Endodermal cell (in vitro differentiated cells): ENCODE results near the gene AOX1. TPM values are rescaled to one million over a fixed set of nuclear protein-coding genes. Genes with fewer than 3 reads are reported as not detected.

ENCODE experiments used
- DNase-seq: peaks from one replicate; pipeline ENCODE4 v3.0.0-alpha.2; 2017
- H3K27ac ChIP-seq: 2 replicates; pipeline ENCODE4 v1.5.1; 2013; ENCODE audit warnings: mild to moderate bottlenecking, low read depth, low read length, moderate library complexity
- H3K27me3 ChIP-seq: 2 replicates; pipeline ENCODE4 v1.6.1; 2013; ENCODE audit warnings: mild to moderate bottlenecking, low read length, moderate library complexity; ENCODE audit not compliant: insufficient read depth, control insufficient read depth, poor library complexity, severe bottlenecking
- H3K36me3 ChIP-seq: 2 replicates; pipeline ENCODE4 v1.7.0; 2013; ENCODE audit warnings: mild to moderate bottlenecking, low read length, moderate library complexity; ENCODE audit not compliant: control insufficient read depth, insufficient read depth
- H3K4me1 ChIP-seq: one replicate; pipeline ENCODE4 v1.7.0; 2013; ENCODE audit warnings: low read length; ENCODE audit not compliant: control insufficient read depth, insufficient read depth
- H3K4me3 ChIP-seq: 2 replicates; pipeline ENCODE4 v1.5.1; 2013; ENCODE audit warnings: mild to moderate bottlenecking, low read length, moderate library complexity
- H3K9ac ChIP-seq: 2 replicates; pipeline ENCODE4 v1.6.1; 2013; ENCODE audit warnings: mild to moderate bottlenecking, low read length, moderate library complexity; ENCODE audit not compliant: poor library complexity, severe bottlenecking; ENCODE audit errors: extremely low read depth
- H3K9me3 ChIP-seq: 2 replicates; pipeline ENCODE4 v1.6.1; 2013; ENCODE audit warnings: mild to moderate bottlenecking, low read length, moderate library complexity; ENCODE audit not compliant: control insufficient read depth
- H3K27ac Mint-ChIP-seq: 2 replicates; pipeline ENCODE4 v1.8.0; 2020; ENCODE audit warnings: mixed read lengths
- H3K27me3 Mint-ChIP-seq: 2 replicates; pipeline ENCODE4 v1.8.0; 2021; ENCODE audit warnings: mild to moderate bottlenecking, mixed read lengths; ENCODE audit not compliant: insufficient read depth
- H3K36me3 Mint-ChIP-seq: 2 replicates; pipeline ENCODE4 v1.8.0; 2020; ENCODE audit warnings: low read depth, mixed read lengths
- H3K4me1 Mint-ChIP-seq: 2 replicates; pipeline ENCODE4 v1.8.0; 2020; ENCODE audit warnings: mixed read lengths
- H3K4me3 Mint-ChIP-seq: 2 replicates; pipeline ENCODE4 v1.8.0; 2020; ENCODE audit warnings: mild to moderate bottlenecking, moderate library complexity, mixed read lengths
- H3K9me3 Mint-ChIP-seq: 2 replicates; pipeline ENCODE4 v1.8.0; 2020; ENCODE audit warnings: mild to moderate bottlenecking, mixed read lengths
- WGBS, 2 experiments: methylation state at CpG; one replicate each; pipeline versions ENCODE4 v1.1.5 to v1.1.7; 2013; ENCODE audit warnings: missing lambda C conversion rate in 2 of 2, mixed read lengths in 1 of 2; ENCODE audit not compliant: insufficient coverage in 1 of 2, insufficient read length in 1 of 2; 5-methylcytosine and 5-hydroxymethylcytosine counted together
- total RNA-seq, 2 donors: library from RNA; stranded (reverse); fragmentation: NEBNext Ultra II Directional in 1 of 2; extraction: Animal tissue kit (Norgen Biotek cat#: 25700) in 1 of 2; gene quantifications; 2 replicates in 1 of 2; 3 replicates in 1 of 2; pipeline ENCODE4 v1.2.1, GENCODE V29; 2021
- TF ChIP-seq, protein P1 (sequence below): fragments of 200-600 bp; sonication (generic); conservative IDR thresholded peaks from 2 replicates; pipeline ENCODE4 v1.5.0; 2021; ENCODE audit warnings: antibody characterized with exemption, mild to moderate bottlenecking

The AOX1 gene
- total RNA-seq, 2 donors from 2014 or later = 8.8 to 15.5 TPM

DNA sequence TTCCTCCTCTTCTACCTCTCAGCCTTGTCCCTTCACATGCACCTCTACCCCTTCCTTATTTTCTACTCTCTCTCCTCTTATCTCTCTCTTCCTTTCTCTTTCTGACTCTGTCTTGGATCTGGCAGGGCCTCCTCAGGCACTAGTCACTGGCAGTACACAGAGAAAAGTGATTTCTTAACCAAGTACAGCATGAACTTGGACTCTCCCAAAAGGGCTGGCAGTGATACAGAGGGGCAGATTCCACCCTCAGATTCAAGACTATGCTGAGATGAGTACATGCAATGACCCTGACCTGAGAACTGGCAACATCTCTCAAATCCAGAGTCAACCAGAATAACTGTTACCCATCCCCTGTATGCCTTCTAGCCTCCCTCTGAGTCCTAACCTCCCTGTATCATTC lies 4.3 kb downstream of the AOX1 start:
- Histone ChIP-seq H3K9ac (no peak overlapping the region), H3K9me3 (no peaks in the 10 kb centered on the region), H3K27ac (no peak overlapping the region), H3K4me1 (no peaks in the 10 kb centered on the region), H3K36me3 (no peaks in the 10 kb centered on the region), H3K27me3 (peaks cover 10% of the 10 kb centered on the region), H3K4me3 (no peak overlapping the region)
- Mint-ChIP-seq H3K4me3 (no peak overlapping the region), H3K27me3 (peaks cover 45% of the 10 kb centered on the region), H3K9me3 (no peaks in the 10 kb centered on the region), H3K36me3 (no peaks in the 10 kb centered on the region), H3K27ac (no peak overlapping the region), H3K4me1 (peaks cover 7% of the 10 kb centered on the region)
- TF ChIP-seq, protein P1, sequence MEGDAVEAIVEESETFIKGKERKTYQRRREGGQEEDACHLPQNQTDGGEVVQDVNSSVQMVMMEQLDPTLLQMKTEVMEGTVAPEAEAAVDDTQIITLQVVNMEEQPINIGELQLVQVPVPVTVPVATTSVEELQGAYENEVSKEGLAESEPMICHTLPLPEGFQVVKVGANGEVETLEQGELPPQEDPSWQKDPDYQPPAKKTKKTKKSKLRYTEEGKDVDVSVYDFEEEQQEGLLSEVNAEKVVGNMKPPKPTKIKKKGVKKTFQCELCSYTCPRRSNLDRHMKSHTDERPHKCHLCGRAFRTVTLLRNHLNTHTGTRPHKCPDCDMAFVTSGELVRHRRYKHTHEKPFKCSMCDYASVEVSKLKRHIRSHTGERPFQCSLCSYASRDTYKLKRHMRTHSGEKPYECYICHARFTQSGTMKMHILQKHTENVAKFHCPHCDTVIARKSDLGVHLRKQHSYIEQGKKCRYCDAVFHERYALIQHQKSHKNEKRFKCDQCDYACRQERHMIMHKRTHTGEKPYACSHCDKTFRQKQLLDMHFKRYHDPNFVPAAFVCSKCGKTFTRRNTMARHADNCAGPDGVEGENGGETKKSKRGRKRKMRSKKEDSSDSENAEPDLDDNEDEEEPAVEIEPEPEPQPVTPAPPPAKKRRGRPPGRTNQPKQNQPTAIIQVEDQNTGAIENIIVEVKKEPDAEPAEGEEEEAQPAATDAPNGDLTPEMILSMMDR = no peak
- no peak for DNase-seq

DNA sequence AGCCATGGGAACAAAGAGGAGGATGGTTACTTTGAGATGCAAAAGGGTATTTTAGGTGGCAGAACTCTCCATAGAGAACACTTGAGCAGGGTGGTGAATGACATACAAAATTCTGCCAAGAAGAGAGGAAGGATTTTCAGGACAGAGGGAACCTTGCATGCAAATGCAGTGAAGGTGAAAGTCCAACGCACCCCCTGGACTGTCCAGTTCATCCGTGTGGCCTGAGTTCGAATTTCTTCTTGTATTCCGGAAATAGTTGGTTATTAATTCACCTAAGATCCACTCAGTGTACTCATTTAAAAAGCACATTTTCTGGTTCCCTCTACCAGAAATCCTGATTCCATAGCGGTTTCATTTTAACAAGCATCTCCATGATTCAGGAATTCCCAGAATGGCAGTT lies 5.5 kb downstream of the AOX1 start:
- Mint-ChIP-seq H3K9me3 (no peaks in the 10 kb centered on the region), H3K27ac (no peak overlapping the region), H3K4me1 (peaks cover 8% of the 10 kb centered on the region), H3K27me3 (peaks cover 43% of the 10 kb centered on the region), H3K4me3 (no peak overlapping the region), H3K36me3 (no peaks in the 10 kb centered on the region)
- 89 to 98% methylated on average over 4 to 5 of the region's 5 CpGs for WGBS, 2 experiments
- TF ChIP-seq, protein P1 = no peak
- H3K4me3 ChIP-seq = no peak overlapping the region
- DNase-seq = no peak
- no peak overlapping the region for H3K9ac ChIP-seq
- H3K9me3 ChIP-seq = no peaks in the 10 kb centered on the region
- no peaks in the 10 kb centered on the region for H3K36me3 ChIP-seq
- H3K4me1 ChIP-seq = no peaks in the 10 kb centered on the region
- H3K27ac ChIP-seq = no peak overlapping the region
- H3K27me3 ChIP-seq = peaks cover 10% of the 10 kb centered on the region

- 89% methylated on average over 1 of the region's 1 CpG; no CpG with 5 or more reads in 1 of the 2 experiments for WGBS, 2 experiments
- peaks cover 13% of the 10 kb centered on the region for H3K4me1 Mint-ChIP-seq
Observed at GRCh38 chr2:200592406-200593075, 6.7 kb downstream of the AOX1 start.

More at GRCh38 chr2:200592406-200593075, 6.7 kb downstream of the AOX1 start:
- no peak overlapping the region for H3K27ac ChIP-seq
- H3K4me3 Mint-ChIP-seq = no peak overlapping the region
- no peaks in the 10 kb centered on the region for H3K9me3 Mint-ChIP-seq
- H3K36me3 ChIP-seq = no peaks in the 10 kb centered on the region
- H3K4me3 ChIP-seq = no peak overlapping the region
- H3K9ac ChIP-seq = no peak overlapping the region
- DNase-seq = no peak
- H3K36me3 Mint-ChIP-seq = no peaks in the 10 kb centered on the region
- H3K27me3 Mint-ChIP-seq = peaks cover 30% of the 10 kb centered on the region
- no peaks in the 10 kb centered on the region for H3K4me1 ChIP-seq
- peaks cover 4% of the 10 kb centered on the region for H3K27me3 ChIP-seq
- H3K9me3 ChIP-seq = no peaks in the 10 kb centered on the region
- no peak overlapping the region for H3K27ac Mint-ChIP-seq
- TF ChIP-seq, protein P1 = no peak
